Measurements from ENCODE around the gene MRPS15.

Gene MRPS15

GRCh38 chr1:36465731-36466369, 1.7 kb upstream of the MRPS15 start:
- TF ChIP-seq, protein P1, sequence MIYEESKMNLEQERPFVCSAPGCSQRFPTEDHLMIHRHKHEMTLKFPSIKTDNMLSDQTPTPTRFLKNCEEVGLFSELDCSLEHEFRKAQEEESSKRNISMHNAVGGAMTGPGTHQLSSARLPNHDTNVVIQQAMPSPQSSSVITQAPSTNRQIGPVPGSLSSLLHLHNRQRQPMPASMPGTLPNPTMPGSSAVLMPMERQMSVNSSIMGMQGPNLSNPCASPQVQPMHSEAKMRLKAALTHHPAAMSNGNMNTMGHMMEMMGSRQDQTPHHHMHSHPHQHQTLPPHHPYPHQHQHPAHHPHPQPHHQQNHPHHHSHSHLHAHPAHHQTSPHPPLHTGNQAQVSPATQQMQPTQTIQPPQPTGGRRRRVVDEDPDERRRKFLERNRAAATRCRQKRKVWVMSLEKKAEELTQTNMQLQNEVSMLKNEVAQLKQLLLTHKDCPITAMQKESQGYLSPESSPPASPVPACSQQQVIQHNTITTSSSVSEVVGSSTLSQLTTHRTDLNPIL (CRISPR knock-in tag; IDR thresholded peaks at IDR 0.05; ENCODE audit: low read depth) = no peak
- TF ChIP-seq, protein P2, sequence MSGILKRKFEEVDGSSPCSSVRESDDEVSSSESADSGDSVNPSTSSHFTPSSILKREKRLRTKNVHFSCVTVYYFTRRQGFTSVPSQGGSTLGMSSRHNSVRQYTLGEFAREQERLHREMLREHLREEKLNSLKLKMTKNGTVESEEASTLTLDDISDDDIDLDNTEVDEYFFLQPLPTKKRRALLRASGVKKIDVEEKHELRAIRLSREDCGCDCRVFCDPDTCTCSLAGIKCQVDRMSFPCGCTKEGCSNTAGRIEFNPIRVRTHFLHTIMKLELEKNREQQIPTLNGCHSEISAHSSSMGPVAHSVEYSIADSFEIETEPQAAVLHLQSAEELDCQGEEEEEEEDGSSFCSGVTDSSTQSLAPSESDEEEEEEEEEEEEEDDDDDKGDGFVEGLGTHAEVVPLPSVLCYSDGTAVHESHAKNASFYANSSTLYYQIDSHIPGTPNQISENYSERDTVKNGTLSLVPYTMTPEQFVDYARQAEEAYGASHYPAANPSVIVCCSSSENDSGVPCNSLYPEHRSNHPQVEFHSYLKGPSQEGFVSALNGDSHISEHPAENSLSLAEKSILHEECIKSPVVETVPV (CRISPR knock-in tag; IDR thresholded peaks at IDR 0.05) = no peak
- TF ChIP-seq ZFP30 (CRISPR knock-in tag; IDR thresholded peaks at IDR 0.05) (no peak), ESRRG (CRISPR knock-in tag; IDR thresholded peaks at IDR 0.05) (no peak), ZC3H10 (CRISPR knock-in tag; IDR thresholded peaks at IDR 0.05) (no peak), TOX (CRISPR knock-in tag; IDR thresholded peaks at IDR 0.05; ENCODE audit: borderline replicate concordance) (no peak), OSR1 (CRISPR knock-in tag; IDR thresholded peaks at IDR 0.05) (no peak), CSDC2 (CRISPR knock-in tag; IDR thresholded peaks at IDR 0.05) (no peak), SNAI2 (CRISPR knock-in tag; IDR thresholded peaks at IDR 0.05) (no peak), ISL1 (CRISPR knock-in tag; IDR thresholded peaks at IDR 0.05) (no peak), ARNTL (CRISPR knock-in tag; IDR thresholded peaks at IDR 0.05; ENCODE audit: borderline replicate concordance, low read depth) (no peak), GLIS3 (CRISPR knock-in tag; IDR thresholded peaks at IDR 0.05) (no peak), ZNF565 (CRISPR knock-in tag; conservative IDR thresholded peaks at IDR 0.05; ENCODE audit: low read depth) (no peak)
- TF ChIP-seq, protein P3, sequence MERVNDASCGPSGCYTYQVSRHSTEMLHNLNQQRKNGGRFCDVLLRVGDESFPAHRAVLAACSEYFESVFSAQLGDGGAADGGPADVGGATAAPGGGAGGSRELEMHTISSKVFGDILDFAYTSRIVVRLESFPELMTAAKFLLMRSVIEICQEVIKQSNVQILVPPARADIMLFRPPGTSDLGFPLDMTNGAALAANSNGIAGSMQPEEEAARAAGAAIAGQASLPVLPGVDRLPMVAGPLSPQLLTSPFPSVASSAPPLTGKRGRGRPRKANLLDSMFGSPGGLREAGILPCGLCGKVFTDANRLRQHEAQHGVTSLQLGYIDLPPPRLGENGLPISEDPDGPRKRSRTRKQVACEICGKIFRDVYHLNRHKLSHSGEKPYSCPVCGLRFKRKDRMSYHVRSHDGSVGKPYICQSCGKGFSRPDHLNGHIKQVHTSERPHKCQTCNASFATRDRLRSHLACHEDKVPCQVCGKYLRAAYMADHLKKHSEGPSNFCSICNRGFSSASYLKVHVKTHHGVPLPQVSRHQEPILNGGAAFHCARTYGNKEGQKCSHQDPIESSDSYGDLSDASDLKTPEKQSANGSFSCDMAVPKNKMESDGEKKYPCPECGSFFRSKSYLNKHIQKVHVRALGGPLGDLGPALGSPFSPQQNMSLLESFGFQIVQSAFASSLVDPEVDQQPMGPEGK (CRISPR knock-in tag; IDR thresholded peaks at IDR 0.05; ENCODE audit: borderline replicate concordance) = no peak
- ATAC-seq = no peak

- TF ChIP-seq OSR1 (CRISPR knock-in tag; IDR thresholded peaks at IDR 0.05) (no peak), CSDC2 (CRISPR knock-in tag; IDR thresholded peaks at IDR 0.05) (no peak), ZNF70 (CRISPR knock-in tag; IDR thresholded peaks at IDR 0.05) (no peak), TCF4 (CRISPR knock-in tag; IDR thresholded peaks at IDR 0.05; ENCODE audit: borderline replicate concordance) (no peak)
- TF ChIP-seq, protein P4, sequence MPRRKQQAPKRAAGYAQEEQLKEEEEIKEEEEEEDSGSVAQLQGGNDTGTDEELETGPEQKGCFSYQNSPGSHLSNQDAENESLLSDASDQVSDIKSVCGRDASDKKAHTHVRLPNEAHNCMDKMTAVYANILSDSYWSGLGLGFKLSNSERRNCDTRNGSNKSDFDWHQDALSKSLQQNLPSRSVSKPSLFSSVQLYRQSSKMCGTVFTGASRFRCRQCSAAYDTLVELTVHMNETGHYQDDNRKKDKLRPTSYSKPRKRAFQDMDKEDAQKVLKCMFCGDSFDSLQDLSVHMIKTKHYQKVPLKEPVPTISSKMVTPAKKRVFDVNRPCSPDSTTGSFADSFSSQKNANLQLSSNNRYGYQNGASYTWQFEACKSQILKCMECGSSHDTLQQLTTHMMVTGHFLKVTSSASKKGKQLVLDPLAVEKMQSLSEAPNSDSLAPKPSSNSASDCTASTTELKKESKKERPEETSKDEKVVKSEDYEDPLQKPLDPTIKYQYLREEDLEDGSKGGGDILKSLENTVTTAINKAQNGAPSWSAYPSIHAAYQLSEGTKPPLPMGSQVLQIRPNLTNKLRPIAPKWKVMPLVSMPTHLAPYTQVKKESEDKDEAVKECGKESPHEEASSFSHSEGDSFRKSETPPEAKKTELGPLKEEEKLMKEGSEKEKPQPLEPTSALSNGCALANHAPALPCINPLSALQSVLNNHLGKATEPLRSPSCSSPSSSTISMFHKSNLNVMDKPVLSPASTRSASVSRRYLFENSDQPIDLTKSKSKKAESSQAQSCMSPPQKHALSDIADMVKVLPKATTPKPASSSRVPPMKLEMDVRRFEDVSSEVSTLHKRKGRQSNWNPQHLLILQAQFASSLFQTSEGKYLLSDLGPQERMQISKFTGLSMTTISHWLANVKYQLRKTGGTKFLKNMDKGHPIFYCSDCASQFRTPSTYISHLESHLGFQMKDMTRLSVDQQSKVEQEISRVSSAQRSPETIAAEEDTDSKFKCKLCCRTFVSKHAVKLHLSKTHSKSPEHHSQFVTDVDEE (CRISPR knock-in tag; IDR thresholded peaks at IDR 0.05) = no peak
- peak; percentile 67 for ATAC-seq
Measured at GRCh38 chr1:36464605-36465393, 615 bp upstream of the MRPS15 start.

DNA sequence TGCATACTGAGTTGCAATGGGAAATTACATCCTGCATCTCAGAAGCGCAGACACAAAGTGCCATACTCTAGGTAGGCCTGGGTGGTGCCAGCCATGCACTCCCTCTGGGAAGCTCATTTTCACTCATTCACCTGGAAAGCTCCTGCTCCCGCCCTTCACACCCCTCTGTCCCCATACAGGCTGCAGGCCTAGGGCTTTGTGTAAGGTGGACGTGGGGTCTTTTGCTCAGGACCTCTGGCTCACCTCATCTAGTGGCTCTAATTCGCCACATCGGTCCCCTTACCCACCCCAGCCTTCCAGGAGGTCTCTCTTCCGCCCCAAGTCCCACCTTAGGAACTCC, 751 bp downstream of the MRPS15 start:
- no peak; the same call in 2 of the 3 replicates for ATAC-seq
- TF ChIP-seq PPARA (CRISPR knock-in tag; IDR thresholded peaks at IDR 0.05; ENCODE audit: borderline replicate concordance) (no peak), ISL1 (CRISPR knock-in tag; IDR thresholded peaks at IDR 0.05) (no peak), GLIS3 (CRISPR knock-in tag; IDR thresholded peaks at IDR 0.05) (no peak)

- TF ChIP-seq TCF4 (CRISPR knock-in tag; IDR thresholded peaks at IDR 0.05; ENCODE audit: borderline replicate concordance) = no peak
- ATAC-seq = no peak
Measured at GRCh38 chr1:36458910-36459309, 5.3 kb downstream of the MRPS15 start.

DNA sequence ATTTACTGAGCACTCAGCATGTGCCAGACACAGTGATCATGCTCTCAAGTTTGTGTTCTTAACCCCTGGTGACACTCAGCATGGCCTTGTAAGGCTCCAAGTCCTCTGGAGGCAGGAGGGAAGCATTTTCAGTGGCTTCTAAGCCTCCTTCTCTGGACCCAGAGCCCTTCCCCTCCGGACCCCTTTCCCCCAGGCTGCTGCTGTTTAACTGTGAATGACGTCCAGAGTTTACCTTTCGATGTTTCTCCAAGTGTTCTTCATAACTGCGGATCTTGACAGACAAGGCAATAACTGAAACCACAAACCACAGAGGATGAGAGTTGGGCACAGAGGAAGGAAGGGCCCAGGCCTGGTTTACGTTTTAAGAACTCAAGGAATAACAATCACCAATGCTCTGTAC, 6.5 kb downstream of the MRPS15 start:
- ATAC-seq = no peak
- TF ChIP-seq PPARA (CRISPR knock-in tag; IDR thresholded peaks at IDR 0.05; ENCODE audit: borderline replicate concordance) (no peak), ZFP3 (CRISPR knock-in tag; IDR thresholded peaks at IDR 0.05) (no peak), ZC3H10 (CRISPR knock-in tag; IDR thresholded peaks at IDR 0.05) (no peak), GLIS3 (CRISPR knock-in tag; IDR thresholded peaks at IDR 0.05) (no peak), TOX (CRISPR knock-in tag; IDR thresholded peaks at IDR 0.05; ENCODE audit: borderline replicate concordance) (no peak), ISL1 (CRISPR knock-in tag; IDR thresholded peaks at IDR 0.05) (no peak), ESRRG (CRISPR knock-in tag; IDR thresholded peaks at IDR 0.05) (no peak), BACH2 (CRISPR knock-in tag; IDR thresholded peaks at IDR 0.05; ENCODE audit: borderline replicate concordance) (no peak), TCF4 (CRISPR knock-in tag; IDR thresholded peaks at IDR 0.05; ENCODE audit: borderline replicate concordance) (no peak), SNAI2 (CRISPR knock-in tag; IDR thresholded peaks at IDR 0.05) (no peak)
- TF ChIP-seq, protein P2 (CRISPR knock-in tag; IDR thresholded peaks at IDR 0.05) = no peak
- TF ChIP-seq, protein P4 (CRISPR knock-in tag; IDR thresholded peaks at IDR 0.05) = no peak

All from SK-N-SH treated with all-trans-retinoic acid at 6 μM for 48 hours (cell line).